ENCODE results near the gene KTI12.

GRCh38 chr1:52053862-52054261 lies 20.3 kb upstream of the KTI12 start:
- TF ChIP-seq POLR2AphosphoS5 (IDR thresholded peaks at IDR 0.05; ENCODE audit: low read depth, low read length): no peak
- no peak for TF ChIP-seq CTCF (IDR thresholded peaks at IDR 0.05)
- TF ChIP-seq PBX3 (IDR thresholded peaks at IDR 0.05): no peak
- no peak for TF ChIP-seq EP300 (IDR thresholded peaks at IDR 0.05; ENCODE audit: borderline replicate concordance in 1 of 2, low read depth in 1 of 2, low read length in 1 of 2)
- TF ChIP-seq SIN3A (IDR thresholded peaks at IDR 0.05; ENCODE audit: borderline replicate concordance, low read depth, low read length): no peak
- no peak for TF ChIP-seq EZH2phosphoT487 (IDR thresholded peaks at IDR 0.05; ENCODE audit: borderline replicate concordance, low read depth)
- no peak for TF ChIP-seq GATA2 (CRISPR knock-in tag; IDR thresholded peaks at IDR 0.05)
- no peak for TF ChIP-seq JUND (IDR thresholded peaks at IDR 0.05)
- TF ChIP-seq REST (IDR thresholded peaks at IDR 0.05; ENCODE audit: low read depth, low read length): no peak

Measured in SK-N-SH (cell line).